Right lobe of liver (tissue), 6 donors: ENCODE results near the gene FOXI1. TPM values are rescaled to one million over a fixed set of nuclear protein-coding genes. Genes with fewer than 3 reads are reported as not detected.
A peak's percentile ranks its signal among the peaks of the same experiment; 100 is the strongest.

Experiments
- ATAC-seq, 4 donors: fragments of 200-7000 bp; cut with Tn5 transposase; one replicate each; pipeline ENCODE4 v1.9.1; 2020; ENCODE audit warnings: mild to moderate bottlenecking in 4 of 4, moderate library complexity in 4 of 4
- DNase-seq, 3 donors: peaks; one replicate each; pipeline ENCODE4 v3.0.0-alpha.2; 2020
- H3K27ac ChIP-seq, 3 donors: fragments of 200-600 bp; one replicate each; pipeline ENCODE4 v1.8.0; 2022
- H3K27me3 ChIP-seq, 2 donors: fragments of 200-600 bp; one replicate each; pipeline ENCODE4 v1.8.0; 2022
- H3K36me3 ChIP-seq, 4 donors: fragments of 200-600 bp; sonication (generic) in 1 of 4; one replicate each; pipeline versions ENCODE4 v1.5.1 to v1.8.0; 2017 to 2022; ENCODE audit warnings: control low read depth in 1 of 4
- H3K4me1 ChIP-seq, 4 donors: fragments of 200-600 bp; sonication (generic) in 1 of 4; one replicate each; pipeline versions ENCODE4 v1.5.1 to v1.8.0; 2017 to 2022; ENCODE audit warnings: control low read depth in 1 of 4
- H3K4me3 ChIP-seq, 3 donors: fragments of 200-600 bp; one replicate each; pipeline ENCODE4 v1.8.0; 2022
- H3K9me3 ChIP-seq, 4 donors: fragments of 200-600 bp; sonication (generic) in 1 of 4; one replicate each; pipeline versions ENCODE4 v1.5.1 to v1.8.0; 2017 to 2022; ENCODE audit warnings: control low read depth in 1 of 4
- POLR2A ChIP-seq: fragments of 450-650 bp; IDR thresholded peaks from one replicate; pipeline ENCODE4 v1.6.1; 2017; ENCODE audit warnings: antibody characterized with exemption, mild to moderate bottlenecking
- WGBS: methylation state at CpG from one replicate; pipeline ENCODE4 v1.1.6; 2018; ENCODE audit warnings: low coverage, low lambda C conversion rate; ENCODE audit not compliant: insufficient coverage; ENCODE audit errors: missing lambda C conversion rate; 5-methylcytosine and 5-hydroxymethylcytosine counted together
- intact Hi-C, 2 donors: fragments of 100-400 bp; cut with DNase I; formaldehyde crosslinking; loops; one replicate each; pipeline versions ENCODE4 v1.11.2 to v1.14.1; 2022
- total RNA-seq, 6 experiments: library from RNA; depleted of rRNA in 2 of 6; stranded (reverse); fragments of >200 nt in 2 of 6; fragmentation: NEBNext Ultra II Directional in 3 of 6; extraction: Animal tissue kit (Norgen Biotek cat#: 25700) in 3 of 6; gene quantifications; one replicate each; pipeline versions ENCODE4 v1.1.0 to v1.2.4, GENCODE V29; 2016 to 2023
- TF ChIP-seq, protein P1 (sequence below), 4 donors: fragments of 200-600 bp in 3 of 4; fragments of 450-650 bp in 1 of 4; IDR thresholded peaks; one replicate each; pipeline versions ENCODE4 v1.5.1 to v1.8.0; 2016 to 2022; ENCODE audit warnings: antibody characterized with exemption in 4 of 4, mild to moderate bottlenecking in 2 of 4
- donor health status: DM: no; HTN: yes; CAD: no.
- donor health status: DM: no; HTN: no; CAD: no.
- donor health status: DM: no; HTN: no; CAD: no.
- donor health status: DM: no; HTN: yes; CAD: no.
- donor health status: DM: no; HTN: yes; CAD: no.

Gene FOXI1
- total RNA-seq, 6 experiments from 2014 or later = not detected

DNA sequence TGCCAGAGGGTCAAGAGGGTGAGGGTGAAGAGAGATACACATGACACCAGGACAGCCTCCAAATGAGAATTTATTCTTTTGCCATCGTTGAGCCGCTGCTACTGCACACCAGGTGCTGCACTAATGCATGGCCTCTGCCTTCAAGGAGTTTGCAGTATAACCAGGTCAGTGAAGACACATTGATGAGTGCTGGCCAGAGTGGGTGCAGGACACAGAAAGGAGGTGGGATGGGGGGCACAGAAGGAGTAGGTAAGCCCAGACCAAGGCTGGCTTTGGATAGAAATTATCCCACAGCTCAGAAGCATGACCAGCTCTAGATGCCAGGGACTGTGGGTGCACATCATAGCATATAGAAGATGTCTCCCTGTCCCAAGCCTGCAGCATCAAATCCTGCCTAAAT lies 38.0 kb downstream of the FOXI1 start:
- ATAC-seq = no peak
- no peaks in the 10 kb centered on the region for H3K9me3 ChIP-seq
- intact Hi-C loops = no loop called here
- H3K4me3 ChIP-seq = no peak overlapping the region
- WGBS = 86% methylated on average over 2 of the region's 2 CpGs
- TF ChIP-seq, protein P1, sequence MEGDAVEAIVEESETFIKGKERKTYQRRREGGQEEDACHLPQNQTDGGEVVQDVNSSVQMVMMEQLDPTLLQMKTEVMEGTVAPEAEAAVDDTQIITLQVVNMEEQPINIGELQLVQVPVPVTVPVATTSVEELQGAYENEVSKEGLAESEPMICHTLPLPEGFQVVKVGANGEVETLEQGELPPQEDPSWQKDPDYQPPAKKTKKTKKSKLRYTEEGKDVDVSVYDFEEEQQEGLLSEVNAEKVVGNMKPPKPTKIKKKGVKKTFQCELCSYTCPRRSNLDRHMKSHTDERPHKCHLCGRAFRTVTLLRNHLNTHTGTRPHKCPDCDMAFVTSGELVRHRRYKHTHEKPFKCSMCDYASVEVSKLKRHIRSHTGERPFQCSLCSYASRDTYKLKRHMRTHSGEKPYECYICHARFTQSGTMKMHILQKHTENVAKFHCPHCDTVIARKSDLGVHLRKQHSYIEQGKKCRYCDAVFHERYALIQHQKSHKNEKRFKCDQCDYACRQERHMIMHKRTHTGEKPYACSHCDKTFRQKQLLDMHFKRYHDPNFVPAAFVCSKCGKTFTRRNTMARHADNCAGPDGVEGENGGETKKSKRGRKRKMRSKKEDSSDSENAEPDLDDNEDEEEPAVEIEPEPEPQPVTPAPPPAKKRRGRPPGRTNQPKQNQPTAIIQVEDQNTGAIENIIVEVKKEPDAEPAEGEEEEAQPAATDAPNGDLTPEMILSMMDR (IDR thresholded peaks at IDR 0.05) = no peak
- TF ChIP-seq POLR2A = no peak
- no peaks in the 10 kb centered on the region for H3K4me1 ChIP-seq
- H3K27ac ChIP-seq = no peak overlapping the region
- no peaks in the 10 kb centered on the region for H3K27me3 ChIP-seq
- no peaks in the 10 kb centered on the region for H3K36me3 ChIP-seq
- DNase-seq = no peak

DNA sequence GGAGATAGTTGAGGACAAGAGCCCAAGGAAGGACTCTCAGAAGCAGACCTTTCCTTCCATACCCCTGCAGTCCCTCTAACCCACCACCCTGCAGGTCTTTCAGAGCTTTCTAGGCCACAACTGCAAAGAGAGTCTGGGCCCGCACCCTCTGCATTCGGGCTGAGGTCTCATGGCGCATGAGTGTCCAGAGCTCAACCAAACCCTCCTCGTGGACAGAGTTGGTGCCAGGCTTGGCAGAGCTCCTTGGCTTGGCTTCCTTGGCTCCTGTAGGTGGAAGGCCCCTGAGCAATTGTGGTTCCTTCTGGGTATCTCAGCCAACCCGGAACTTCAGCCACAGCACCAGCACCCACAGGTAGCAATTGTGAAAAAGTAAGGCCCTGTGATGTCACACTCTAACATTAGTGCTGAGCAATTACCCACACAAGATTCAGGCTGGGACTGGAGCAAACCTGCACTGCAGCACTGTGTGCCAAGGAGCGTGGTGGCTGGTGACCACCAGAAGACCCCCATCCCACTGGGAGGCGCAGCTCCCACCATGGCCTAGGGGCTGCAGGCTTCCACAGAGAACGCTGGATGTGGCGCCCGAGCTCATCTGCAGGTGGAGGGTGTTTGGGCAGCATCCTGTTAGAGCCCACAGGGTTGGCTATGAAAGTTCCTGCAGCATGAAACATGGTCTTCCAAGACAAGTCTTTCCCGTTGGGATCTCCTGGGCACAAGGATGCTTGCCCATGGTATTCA lies 38.8 kb downstream of the FOXI1 start:
- no peaks in the 10 kb centered on the region for H3K4me1 ChIP-seq
- ATAC-seq = peak in 1 of 4 donors; percentile 22
- H3K4me3 ChIP-seq = no peak overlapping the region
- H3K27me3 ChIP-seq = no peaks in the 10 kb centered on the region
- no peak for DNase-seq
- TF ChIP-seq, protein P1 (IDR thresholded peaks at IDR 0.05) = no peak
- no peak for TF ChIP-seq POLR2A
- intact Hi-C loops = no loop called here
- 59% methylated on average over 3 of the region's 11 CpGs for WGBS
- H3K9me3 ChIP-seq = no peaks in the 10 kb centered on the region
- H3K27ac ChIP-seq = no peak overlapping the region
- H3K36me3 ChIP-seq = no peaks in the 10 kb centered on the region

DNA sequence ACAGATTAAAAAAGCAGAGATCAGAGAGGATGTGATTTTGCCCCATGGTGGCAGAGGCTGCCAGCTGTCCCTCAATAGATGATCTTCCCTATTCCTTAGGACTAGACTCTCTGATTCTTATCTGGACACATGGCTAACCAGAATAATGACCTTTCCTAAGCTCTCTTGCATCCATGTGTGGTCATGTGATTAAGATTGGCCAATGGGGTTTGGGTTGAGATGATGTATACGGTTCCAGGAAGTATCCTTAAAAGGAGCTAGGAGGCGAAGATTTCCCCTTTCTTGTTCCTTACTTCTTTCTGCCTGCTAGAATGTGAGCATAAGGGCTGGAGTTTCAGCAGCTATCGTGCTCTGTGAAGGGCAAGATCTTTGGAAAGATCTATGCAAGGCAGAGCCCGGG lies 39.8 kb downstream of the FOXI1 start:
- intact Hi-C loops = no loop called here
- ATAC-seq (no peak), DNase-seq (no peak)
- H3K4me3 ChIP-seq = no peak overlapping the region
- H3K36me3 ChIP-seq = no peaks in the 10 kb centered on the region
- no peaks in the 10 kb centered on the region for H3K9me3 ChIP-seq
- H3K27ac ChIP-seq = no peak overlapping the region
- TF ChIP-seq, protein P1 (IDR thresholded peaks at IDR 0.05) = no peak
- TF ChIP-seq POLR2A = no peak
- H3K4me1 ChIP-seq = no peaks in the 10 kb centered on the region
- WGBS = 62% methylated on average over 4 of the region's 4 CpGs
- H3K27me3 ChIP-seq = no peaks in the 10 kb centered on the region

DNA sequence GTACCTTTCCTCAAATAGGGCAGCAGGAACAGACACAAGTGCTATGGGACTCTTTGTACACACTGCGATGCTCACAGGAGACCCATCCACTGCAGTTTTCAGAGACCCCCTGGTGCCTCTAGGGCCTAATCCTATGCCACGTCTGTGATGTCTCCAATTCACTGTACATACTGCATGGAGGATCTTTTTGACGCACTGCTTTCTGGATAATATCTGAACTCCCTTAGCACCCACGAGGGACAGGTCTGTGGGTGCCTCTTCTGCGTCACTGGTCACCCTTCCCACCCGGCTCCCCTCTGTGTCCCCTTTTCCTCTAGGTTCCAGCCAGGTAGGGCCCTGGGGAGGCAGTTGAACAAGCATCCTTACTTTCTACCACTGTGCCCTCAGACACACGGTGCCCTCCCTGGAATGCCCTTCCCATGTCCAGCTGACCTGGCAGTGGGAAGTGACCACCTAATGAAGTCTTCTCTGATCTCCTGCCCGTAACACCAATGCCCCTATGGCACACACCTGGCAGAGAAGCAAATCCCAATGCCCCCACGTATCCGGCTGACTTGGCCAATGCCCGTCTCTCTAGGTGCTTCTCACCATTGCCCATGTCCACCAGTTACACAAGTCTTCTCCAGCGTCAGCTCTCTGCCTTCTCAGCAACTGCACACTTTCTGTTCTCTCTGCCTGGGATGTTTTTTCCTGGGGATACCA lies 41.5 kb downstream of the FOXI1 start:
- DNase-seq (no peak), ATAC-seq (no peak)
- intact Hi-C loops = no loop called here
- Histone ChIP-seq H3K4me1 (no peaks in the 10 kb centered on the region), H3K27me3 (no peaks in the 10 kb centered on the region), H3K36me3 (no peaks in the 10 kb centered on the region), H3K27ac (no peak overlapping the region), H3K4me3 (no peak overlapping the region), H3K9me3 (no peaks in the 10 kb centered on the region)
- 33% methylated on average over 2 of the region's 12 CpGs for WGBS
- TF ChIP-seq, protein P1 (IDR thresholded peaks at IDR 0.05) = no peak
- TF ChIP-seq POLR2A = no peak
